ENCODE measurements around the gene STIL. TPM values are rescaled to one million over a fixed set of nuclear protein-coding genes. Genes with fewer than 3 reads are reported as not detected.
"Not testable (repeated sequence)": the region's sequence is repeated elsewhere in the genome, so short reads cannot be mapped to it uniquely, and the experiment has no call there.

The STIL gene
- polyA plus RNA-seq, 4 donors: 6.5 to 10.3 (median 9.0) TPM

DNA sequence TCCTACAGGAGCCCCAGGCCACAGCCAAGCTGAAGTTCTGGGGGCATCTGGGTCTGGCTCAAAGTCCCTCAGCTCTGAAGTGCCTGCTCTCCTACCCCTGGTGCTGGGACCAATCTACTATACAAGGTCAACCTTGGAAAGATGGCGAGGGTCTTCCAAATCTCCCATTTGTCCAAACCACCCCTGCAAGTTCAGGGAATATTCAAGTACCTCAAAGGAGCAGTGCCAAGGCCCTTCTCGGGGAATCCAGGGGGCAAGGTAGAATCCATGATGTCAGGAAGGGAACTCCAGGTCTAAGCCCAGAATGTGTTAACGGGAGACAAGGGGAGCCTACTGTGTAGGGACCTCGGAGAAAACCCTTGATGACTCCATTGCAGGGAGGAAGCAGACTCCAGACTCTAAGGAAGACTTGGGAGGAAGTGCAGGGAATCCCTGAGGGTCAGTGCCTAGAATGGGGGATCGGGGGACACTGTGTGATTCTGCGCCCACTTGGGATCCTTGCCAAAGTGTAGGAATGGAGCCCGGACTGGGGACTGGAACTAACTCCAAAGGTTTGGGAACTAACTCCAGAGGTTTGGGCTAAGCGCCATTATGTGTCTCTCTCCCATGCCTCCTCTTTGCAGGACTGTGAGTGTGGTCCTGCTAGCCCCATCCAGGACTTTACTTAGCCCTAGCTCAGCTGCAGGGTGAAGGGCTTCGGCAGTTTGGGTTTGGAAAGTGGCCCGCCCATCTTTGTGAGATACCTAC lies 90.6 kb downstream of the STIL start:
- DNase-seq (ENCODE audit: low read depth in 4 of 4, low spot score in 3 of 4): no peak

DNA sequence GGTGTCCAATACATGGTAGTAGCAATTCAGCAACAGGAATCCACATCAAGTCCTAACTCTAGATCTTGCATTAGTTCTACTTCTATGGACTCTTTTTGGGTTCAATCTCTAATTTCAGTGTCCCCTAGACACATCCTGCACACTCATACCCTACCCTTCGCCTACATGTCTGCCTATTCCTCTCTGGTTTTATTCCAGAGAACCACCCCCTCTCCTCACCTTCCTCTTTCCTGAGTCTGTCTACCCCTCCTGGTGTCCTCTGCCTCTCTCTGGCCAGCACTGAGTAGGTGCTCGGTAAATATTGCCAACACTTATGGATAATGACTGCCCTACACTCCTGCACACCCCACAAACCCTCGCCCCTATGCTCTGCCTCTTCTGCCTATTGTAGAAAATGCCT lies 91.5 kb downstream of the STIL start:
- no peak for DNase-seq (ENCODE audit: low read depth in 4 of 4, low spot score in 3 of 4)

DNA sequence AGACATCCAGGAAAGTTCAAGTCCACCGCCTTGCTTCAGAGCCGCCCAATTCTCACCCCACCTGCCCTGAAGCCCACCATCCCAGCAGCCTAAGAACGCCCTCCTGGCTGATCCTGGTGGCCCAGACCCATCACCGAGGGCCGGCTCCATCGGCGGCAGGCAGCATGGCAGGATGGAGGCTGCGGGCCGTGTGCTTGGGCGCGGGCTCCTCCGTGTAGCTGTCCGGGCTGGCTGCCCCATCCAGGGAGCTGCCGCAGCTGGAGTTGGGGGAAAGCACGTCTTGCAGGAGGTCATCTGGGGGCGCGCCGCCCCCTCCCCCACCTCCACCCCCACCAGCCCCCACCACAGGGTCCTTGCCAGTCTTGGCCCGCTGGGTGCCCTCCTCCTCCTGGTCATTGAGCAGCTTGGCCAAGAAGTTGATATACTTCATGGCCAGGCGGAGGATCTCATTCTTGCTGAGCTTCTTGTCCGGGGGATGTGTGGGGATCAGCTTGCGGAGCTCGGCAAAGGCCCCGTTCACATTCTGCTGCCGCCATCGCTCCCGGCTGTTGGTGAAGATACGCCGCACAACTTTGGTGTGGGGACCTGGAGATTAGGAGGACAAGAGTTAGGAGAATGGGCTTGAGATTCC lies 94.2 kb downstream of the STIL start:
- no peak for DNase-seq (ENCODE audit: low read depth in 4 of 4, low spot score in 3 of 4)

DNA sequence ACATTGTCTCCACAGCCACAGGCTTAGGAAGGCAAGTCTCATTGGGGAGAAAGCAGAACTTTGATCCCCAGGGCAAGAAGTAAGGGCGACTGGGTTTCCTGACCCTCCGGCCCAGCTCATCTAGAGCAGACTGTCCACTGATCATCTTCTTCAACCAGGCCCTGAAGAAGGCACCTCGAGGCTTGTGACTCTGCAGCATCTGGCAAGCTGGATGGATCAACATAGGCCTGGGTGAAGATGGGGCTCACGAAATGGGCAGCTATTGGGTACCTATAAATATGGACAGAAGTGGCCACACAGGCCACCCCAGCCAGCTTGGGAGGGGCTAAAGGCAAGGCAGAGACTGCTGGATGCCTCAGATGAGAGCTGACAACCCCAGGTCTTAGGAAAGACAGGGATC lies 94.9 kb downstream of the STIL start:
- DNase-seq (ENCODE audit: low read depth in 4 of 4, low spot score in 3 of 4): no peak

- DNase-seq (ENCODE audit: low read depth in 4 of 4, low spot score in 3 of 4): no peak
Measured at GRCh38 chr1:47216278-47217059, 97.5 kb downstream of the STIL start.

DNA sequence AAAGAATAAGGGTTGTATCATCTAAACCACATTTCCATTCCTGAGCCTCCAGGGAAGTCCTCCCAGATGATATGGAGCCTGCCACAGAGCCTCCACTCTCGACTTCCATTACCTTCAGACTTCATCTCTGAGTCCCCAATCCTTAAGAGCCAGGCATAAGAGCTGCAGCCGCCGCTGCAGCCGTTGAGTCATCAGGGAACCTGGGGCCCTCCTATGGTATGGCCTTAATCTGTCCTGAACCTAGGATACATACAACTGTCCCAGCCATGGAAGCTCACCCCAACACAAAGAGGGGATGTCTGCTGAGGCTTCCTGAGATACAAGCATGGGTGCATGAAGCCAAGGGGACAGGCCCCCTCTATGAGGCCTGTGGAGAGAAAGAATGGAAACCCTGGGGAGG lies 98.2 kb downstream of the STIL start:
- no peak for DNase-seq (ENCODE audit: low read depth in 4 of 4, low spot score in 3 of 4)

DNA sequence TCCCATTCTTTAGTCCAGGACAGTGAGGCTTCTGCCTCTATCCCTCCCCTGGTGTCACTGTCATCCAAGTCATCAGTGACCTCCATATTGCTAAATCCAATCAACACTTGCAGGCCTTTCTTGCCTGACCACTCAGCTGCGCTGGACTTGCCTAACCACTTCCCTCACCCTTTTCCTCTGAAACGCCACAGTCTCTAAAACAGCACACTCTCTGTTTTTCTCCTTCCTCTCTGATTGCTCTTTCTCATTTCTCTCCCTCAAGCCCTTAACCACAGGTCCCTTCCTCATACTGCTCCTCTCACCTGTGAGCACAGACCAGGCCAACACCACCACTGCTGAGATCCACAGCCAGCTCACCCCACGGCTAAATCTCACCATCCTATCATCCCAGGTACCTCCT lies 99.4 kb downstream of the STIL start:
- no peak for DNase-seq (ENCODE audit: low read depth in 4 of 4, low spot score in 3 of 4)

GRCh38 chr1:47213230-47213963 lies 100.5 kb downstream of the STIL start:
- no peak for DNase-seq (ENCODE audit: low read depth in 4 of 4, low spot score in 3 of 4)

- no peak for DNase-seq (ENCODE audit: low read depth in 4 of 4, low spot score in 3 of 4)
Measured at GRCh38 chr1:47212636-47213229, 101.2 kb downstream of the STIL start.

DNA sequence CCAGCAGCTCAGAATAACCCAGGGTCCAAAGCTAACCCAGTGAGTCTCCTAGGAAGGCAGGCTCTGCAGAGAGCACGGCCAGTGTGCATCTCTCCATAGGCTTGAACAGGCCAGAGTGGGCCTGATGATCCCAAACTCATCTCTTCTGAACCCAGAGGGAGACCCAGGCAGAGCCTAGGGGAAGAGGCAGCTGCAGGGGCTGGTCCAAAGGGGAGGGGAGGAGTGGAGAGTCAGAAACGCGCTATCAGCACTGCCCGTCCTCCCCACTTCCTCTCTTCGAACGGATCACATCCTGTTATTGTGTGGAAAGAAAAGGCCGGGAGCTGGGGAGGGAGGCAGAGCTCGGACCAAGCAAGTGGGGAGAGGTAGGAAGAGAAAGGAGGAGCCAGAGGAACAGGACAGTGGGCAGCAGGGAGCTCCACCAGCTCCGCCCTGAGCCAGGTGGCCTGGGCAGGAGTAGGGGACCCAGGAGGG lies 102.1 kb downstream of the STIL start:
- no peak for DNase-seq (ENCODE audit: low read depth in 4 of 4, low spot score in 3 of 4)

DNA sequence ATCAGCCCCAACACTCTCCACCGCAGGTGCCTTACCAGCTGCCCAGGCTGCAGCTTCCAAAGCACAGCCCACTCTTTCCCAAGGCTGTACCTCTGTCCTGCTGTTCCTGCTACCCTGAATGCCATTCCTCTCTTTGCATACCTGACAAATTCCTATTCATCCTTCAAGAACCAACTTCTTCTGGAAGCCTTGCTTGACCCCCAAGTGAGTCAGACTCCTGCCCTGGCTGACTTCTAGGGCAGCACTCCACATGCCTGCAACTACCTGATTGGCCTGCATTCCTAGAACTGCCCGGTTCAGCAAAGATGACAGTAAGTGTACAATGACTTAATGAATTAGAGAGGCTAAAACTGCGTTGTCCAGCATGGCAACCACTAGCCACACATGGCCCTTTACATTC lies 103.3 kb downstream of the STIL start:
- DNase-seq (ENCODE audit: low read depth in 4 of 4, low spot score in 3 of 4): no peak

- no peak for DNase-seq (ENCODE audit: low read depth in 4 of 4, low spot score in 3 of 4)
Measured at GRCh38 chr1:47209725-47210325, 104.1 kb downstream of the STIL start.

DNA sequence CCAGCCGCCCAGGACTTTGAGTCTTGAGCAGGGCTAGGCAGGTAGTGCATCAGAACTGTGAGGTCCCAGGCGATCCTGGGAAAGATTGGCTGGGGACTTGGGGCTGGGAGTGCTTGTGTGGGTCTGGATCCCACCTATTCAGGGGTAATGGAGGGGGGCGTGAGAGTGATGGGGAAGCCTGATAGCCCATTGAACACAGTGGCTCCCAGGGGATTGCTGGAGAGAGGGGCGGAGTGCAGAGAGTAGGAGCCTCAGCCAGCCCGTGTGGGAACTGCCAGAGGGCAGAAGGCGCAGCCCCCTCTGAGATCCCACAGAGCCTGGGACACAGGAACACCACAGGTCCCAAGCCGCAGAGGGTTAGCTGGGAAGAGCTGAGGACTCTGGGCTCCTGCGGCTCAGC lies 104.9 kb downstream of the STIL start:
- no peak for DNase-seq (ENCODE audit: low read depth in 4 of 4, low spot score in 3 of 4)

GRCh38 chr1:47208374-47208850 lies 105.5 kb downstream of the STIL start:
- DNase-seq (ENCODE audit: low read depth in 4 of 4, low spot score in 3 of 4): no peak

DNA sequence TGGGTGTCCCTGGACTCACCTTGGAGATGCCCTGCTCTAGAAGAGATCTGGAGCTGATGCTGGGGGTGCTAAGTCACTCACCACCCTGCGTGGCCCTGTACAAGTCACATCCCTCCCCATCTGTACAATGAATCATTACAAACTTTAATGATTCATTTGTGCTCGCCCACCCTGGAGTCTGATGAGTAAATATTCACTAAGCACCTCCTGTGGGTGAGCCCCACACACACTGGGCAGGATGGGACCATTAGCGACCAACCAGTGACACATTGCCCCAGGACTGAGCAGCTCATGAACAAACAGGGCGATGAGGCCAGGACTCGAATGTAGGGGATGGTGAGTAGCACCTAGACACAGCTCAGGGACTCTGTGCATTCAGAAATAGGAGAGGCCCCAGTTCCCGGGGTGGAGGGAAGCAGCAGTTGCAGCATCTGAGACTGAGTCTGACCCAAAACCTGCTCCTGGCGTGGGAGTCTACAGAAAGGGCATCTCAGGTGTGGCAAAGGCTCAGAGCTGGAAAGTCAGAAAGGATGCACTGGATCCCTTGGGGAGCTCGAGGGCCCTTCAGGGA lies 106.1 kb downstream of the STIL start:
- no peak for DNase-seq (ENCODE audit: low read depth in 4 of 4, low spot score in 3 of 4)

- DNase-seq (ENCODE audit: low read depth in 4 of 4, low spot score in 3 of 4): no peak
Measured at GRCh38 chr1:47205918-47206317, 108.0 kb downstream of the STIL start.

DNA sequence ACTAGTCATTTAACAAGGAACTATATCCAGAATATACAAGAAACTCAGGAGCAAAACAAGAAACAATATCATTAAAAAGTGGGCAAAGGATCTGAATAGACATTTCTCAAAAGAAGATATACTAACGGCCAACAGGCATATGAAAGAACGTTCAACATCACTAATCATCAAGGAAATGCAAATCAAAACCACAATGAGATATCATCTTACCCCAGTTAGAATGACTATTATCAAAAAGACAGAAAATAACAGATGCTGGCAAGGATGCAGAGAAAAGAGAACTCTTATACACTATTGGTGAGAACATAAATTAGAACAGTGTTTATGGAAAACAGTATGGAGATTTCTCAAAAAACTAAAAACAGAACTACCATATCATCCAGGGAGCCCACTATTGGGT lies 110.4 kb downstream of the STIL start:
- not testable (repeated sequence) for DNase-seq (ENCODE audit: low read depth in 4 of 4, low spot score in 3 of 4)

- no peak for DNase-seq (ENCODE audit: low read depth in 4 of 4, low spot score in 3 of 4)
Measured at GRCh38 chr1:47201179-47201578, 112.8 kb downstream of the STIL start.
